K562 (cell line): Measurements from ENCODE around the gene UBE2D2. TPM values are rescaled to one million over a fixed set of nuclear protein-coding genes. Genes with fewer than 3 reads are reported as not detected.

Source experiments
- BHLHE40 ChIP-seq: IDR thresholded peaks from 2 replicates; pipeline ENCODE4 v1.6.1; 2011; ENCODE audit warnings: low read length, improper control_type of control experiment
- CBX3 ChIP-seq, 2 experiments: IDR thresholded peaks; 1 replicate in 1 of 2; 2 replicates in 1 of 2; pipeline ENCODE4 v1.6.1; 2012; ENCODE audit warnings: inconsistent platforms in 2 of 2, low read length in 2 of 2, borderline replicate concordance in 1 of 2, control low read depth in 1 of 2
- HOMEZ ChIP-seq: fragments of 250-450 bp; sonication (Bioruptor Pico); IDR thresholded peaks from 2 replicates; pipeline ENCODE4 v1.4.0; 2020; ENCODE audit warnings: mild to moderate bottlenecking, moderate library complexity
- HOXB6 ChIP-seq: fragments of 250-450 bp; sonication (Bioruptor Pico); IDR thresholded peaks from 2 replicates; pipeline ENCODE4 v1.5.1; 2022; ENCODE audit warnings: mild to moderate bottlenecking, borderline replicate concordance
- MCM3 ChIP-seq: fragments of 450-650 bp; IDR thresholded peaks from 2 replicates; pipeline ENCODE4 v1.6.1; 2016
- MTA1 ChIP-seq: fragments of 450-650 bp; IDR thresholded peaks from 2 replicates; pipeline ENCODE4 v1.6.1; 2017; ENCODE audit warnings: borderline replicate concordance
- NFE2 ChIP-seq: IDR thresholded peaks from 2 replicates; pipeline ENCODE4 v1.6.1; 2014; ENCODE audit warnings: antibody characterized with exemption, low read depth
- NKRF ChIP-seq: fragments of 450-650 bp; IDR thresholded peaks from 2 replicates; pipeline ENCODE4 v1.6.1; 2016; ENCODE audit warnings: borderline replicate concordance
- NONO ChIP-seq, 2 experiments: fragments of 200-400 bp in 1 of 2; fragments of 450-650 bp in 1 of 2; formaldehyde crosslinking in 1 of 2; IDR thresholded peaks; 2 replicates each; pipeline ENCODE4 v1.6.1; 2017; ENCODE audit warnings: low read depth in 2 of 2, mild to moderate bottlenecking in 2 of 2, moderate library complexity in 2 of 2, low read length in 1 of 2
- NR2F6 ChIP-seq: fragments of 450-650 bp; formaldehyde crosslinking; IDR thresholded peaks from 2 replicates; pipeline ENCODE4 v1.4.0; 2020; ENCODE audit warnings: mild to moderate bottlenecking
- PHB2 ChIP-seq: fragments of 450-650 bp; IDR thresholded peaks from 2 replicates; pipeline ENCODE4 v1.6.1; 2017; ENCODE audit warnings: low read depth
- RNF2 ChIP-seq: sonication (generic); IDR thresholded peaks from 2 replicates; pipeline ENCODE4 v1.6.1; 2016
- SAFB ChIP-seq: fragments of 200-400 bp; formaldehyde crosslinking; IDR thresholded peaks from 2 replicates; pipeline ENCODE4 v1.6.1; 2017; ENCODE audit warnings: low read depth, low read length, borderline replicate concordance
- TRIM25 ChIP-seq: fragments of 450-650 bp; IDR thresholded peaks from 2 replicates; pipeline ENCODE4 v1.7.0; 2016; ENCODE audit warnings: borderline replicate concordance
- ZNF695 ChIP-seq: fragments of 450-650 bp; formaldehyde crosslinking; IDR thresholded peaks from 2 replicates; pipeline ENCODE4 v1.4.0; 2020; ENCODE audit warnings: mild to moderate bottlenecking, moderate library complexity
- ZNF75A ChIP-seq: fragments of 450-650 bp; formaldehyde crosslinking; IDR thresholded peaks from 2 replicates; pipeline ENCODE4 v1.4.0; 2020; ENCODE audit warnings: mild to moderate bottlenecking
- ZNF77 ChIP-seq: fragments of 250-450 bp; sonication (Bioruptor Pico); IDR thresholded peaks from 2 replicates; pipeline ENCODE4 v1.5.0; 2020
- polyA plus RNA-seq, 8 experiments: library from polyadenylated mRNA; depleted of rRNA in 4 of 8; stranded (reverse) in 5 of 8; unstranded in 3 of 8; fragments of >200 nt; fragmentation: Nextera tagmentation in 2 of 8; fragmentation: Illumina TruSeq in 1 of 8; extraction: Ambion mirVana in 2 of 8; extraction: Trizol in 1 of 8; gene quantifications; 2 replicates each; pipeline versions ENCODE4 v1.2.1 to v1.2.3, GENCODE V29; 2011 to 2014; ENCODE audit warnings: inconsistent platforms in 1 of 8, missing spikeins in 1 of 8
- total RNA-seq, 7 experiments: library from RNA; depleted of rRNA in 6 of 7; stranded (reverse); fragments of >200 nt in 6 of 7; fragmentation: Illumina TruSeq in 2 of 7; extraction: Trizol in 2 of 7; gene quantifications; 2 replicates each; pipeline versions ENCODE4 v1.2.1 to v1.2.3, GENCODE V29; 2011 to 2021; ENCODE audit warnings: low replicate concordance in 1 of 7
- TF ChIP-seq, protein P1 (sequence below): fragments of 250-450 bp; sonication (Bioruptor Pico); IDR thresholded peaks from 2 replicates; pipeline ENCODE4 v1.4.0; 2020; ENCODE audit warnings: mild to moderate bottlenecking, moderate library complexity, borderline replicate concordance

UBE2D2 gene
- total and polyA plus RNA-seq, 9 of the 15 experiments (the other 6 are each of a cell fraction or from before 2014, with no cell fraction given), result 53.6 to 198 (median 122) TPM

GRCh38 chr5:139517683-139518564 lies 43.2 kb upstream of the UBE2D2 start (continued):
- TF ChIP-seq NFE2, result no peak
- TF ChIP-seq HOMEZ, result no peak
- peak; percentile 15; the same call in 1 of the 2 replicates for TF ChIP-seq PHB2
- peak; percentile 68; the same call in 1 of the 2 replicates for TF ChIP-seq TRIM25
- TF ChIP-seq NR2F6 (CRISPR knock-in tag), result no peak
- 0 out of 2 replicates have a peak, but pooled peaks have one; percentile 11 for TF ChIP-seq BHLHE40
- TF ChIP-seq ZNF695, result no peak
- TF ChIP-seq CBX3 (IDR thresholded peaks at IDR 0.05; ENCODE audit: borderline replicate concordance in 1 of 2, low read length in 2 of 2), result peak in 1 of 2 experiments; percentile 55; a peak in 1 of 3 replicates
- 0 out of 2 replicates have a peak, but pooled peaks have one; percentile 35 for TF ChIP-seq MTA1
- no peak for TF ChIP-seq HOXB6 (CRISPR knock-in tag)
- TF ChIP-seq ZNF75A (CRISPR knock-in tag), result peak; percentile 45; the same call in 1 of the 2 replicates
- TF ChIP-seq, protein P1, sequence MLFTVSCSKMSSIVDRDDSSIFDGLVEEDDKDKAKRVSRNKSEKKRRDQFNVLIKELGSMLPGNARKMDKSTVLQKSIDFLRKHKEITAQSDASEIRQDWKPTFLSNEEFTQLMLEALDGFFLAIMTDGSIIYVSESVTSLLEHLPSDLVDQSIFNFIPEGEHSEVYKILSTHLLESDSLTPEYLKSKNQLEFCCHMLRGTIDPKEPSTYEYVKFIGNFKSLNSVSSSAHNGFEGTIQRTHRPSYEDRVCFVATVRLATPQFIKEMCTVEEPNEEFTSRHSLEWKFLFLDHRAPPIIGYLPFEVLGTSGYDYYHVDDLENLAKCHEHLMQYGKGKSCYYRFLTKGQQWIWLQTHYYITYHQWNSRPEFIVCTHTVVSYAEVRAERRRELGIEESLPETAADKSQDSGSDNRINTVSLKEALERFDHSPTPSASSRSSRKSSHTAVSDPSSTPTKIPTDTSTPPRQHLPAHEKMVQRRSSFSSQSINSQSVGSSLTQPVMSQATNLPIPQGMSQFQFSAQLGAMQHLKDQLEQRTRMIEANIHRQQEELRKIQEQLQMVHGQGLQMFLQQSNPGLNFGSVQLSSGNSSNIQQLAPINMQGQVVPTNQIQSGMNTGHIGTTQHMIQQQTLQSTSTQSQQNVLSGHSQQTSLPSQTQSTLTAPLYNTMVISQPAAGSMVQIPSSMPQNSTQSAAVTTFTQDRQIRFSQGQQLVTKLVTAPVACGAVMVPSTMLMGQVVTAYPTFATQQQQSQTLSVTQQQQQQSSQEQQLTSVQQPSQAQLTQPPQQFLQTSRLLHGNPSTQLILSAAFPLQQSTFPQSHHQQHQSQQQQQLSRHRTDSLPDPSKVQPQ (CRISPR knock-in tag), result no peak
- no peak for TF ChIP-seq ZNF77
- TF ChIP-seq NONO (IDR thresholded peaks at IDR 0.05; ENCODE audit: low read depth in 2 of 2, low read length in 1 of 2), result peak; percentile 69 to 94; a peak in 2 of 4 replicates
- peak; percentile 44; the same call in 1 of the 2 replicates for TF ChIP-seq SAFB
- TF ChIP-seq MCM3, result no peak
- TF ChIP-seq NKRF, result peak; percentile 73; the same call in 1 of the 2 replicates
- TF ChIP-seq RNF2, result peak; percentile 81
